K562 (cell line): ENCODE measurements around the gene ADIPOR2. TPM values are rescaled to one million over a fixed set of nuclear protein-coding genes. Genes with fewer than 3 reads are reported as not detected.
"Not testable (repeated sequence)": the region's sequence is repeated elsewhere in the genome, so short reads cannot be mapped to it uniquely, and the experiment has no call there.

Source experiments
- C11orf30 ChIP-seq: fragments of 450-650 bp; IDR thresholded peaks from 2 replicates; pipeline ENCODE4 v1.6.1; 2016; ENCODE audit warnings: low read depth, mild to moderate bottlenecking
- CC2D1A ChIP-seq: fragments of 450-650 bp; IDR thresholded peaks from 2 replicates; pipeline ENCODE4 v1.6.1; 2017; ENCODE audit warnings: mild to moderate bottlenecking
- CXXC5 ChIP-seq: fragments of 250-450 bp; sonication (Bioruptor Pico); IDR thresholded peaks from 2 replicates; pipeline ENCODE4 v1.8.0; 2022; ENCODE audit warnings: inconsistent platforms, mild to moderate bottlenecking, moderate library complexity
- DACH1 ChIP-seq: fragments of 450-650 bp; IDR thresholded peaks from 2 replicates; pipeline ENCODE4 v1.6.1; 2018; ENCODE audit not compliant: partially characterized antibody
- ETV5 ChIP-seq: sonication (generic); formaldehyde crosslinking; IDR thresholded peaks from 2 replicates; pipeline ENCODE4 v1.4.0; 2020; ENCODE audit warnings: low read depth, mild to moderate bottlenecking, missing genetic modification reagents
- GATA2 ChIP-seq: sonication (generic); formaldehyde crosslinking; IDR thresholded peaks from 2 replicates; pipeline ENCODE4 v1.4.0; 2020; ENCODE audit warnings: mild to moderate bottlenecking, missing genetic modification reagents
- JUND ChIP-seq, 2 experiments: IDR thresholded peaks; 2 replicates in 1 of 2; 3 replicates in 1 of 2; pipeline ENCODE4 v1.6.1; 2011; ENCODE audit warnings: borderline replicate concordance in 2 of 2, low read depth in 2 of 2, low read length in 2 of 2, improper control_type of control experiment in 1 of 2, missing biosample characterization in 1 of 2, missing genetic modification characterization in 1 of 2, missing genetic modification reagents in 1 of 2
- NR2C2 ChIP-seq, 2 experiments: fragments of 200-800 bp in 1 of 2; sonication (Bioruptor generic) in 1 of 2; sonication (generic) in 1 of 2; formaldehyde crosslinking in 1 of 2; IDR thresholded peaks; 2 replicates each; pipeline versions ENCODE4 v1.6.1 to v1.8.0; 2016 to 2022; ENCODE audit warnings: mild to moderate bottlenecking in 1 of 2, missing compliant biosample characterization in 1 of 2, missing genetic modification characterization in 1 of 2, missing genetic modification reagents in 1 of 2
- NRF1 ChIP-seq, 2 experiments: fragments of 450-650 bp; IDR thresholded peaks in 1 of 2; conservative IDR thresholded peaks in 1 of 2; 2 replicates each; pipeline ENCODE4 v1.6.1; 2014; ENCODE audit warnings: mild to moderate bottlenecking in 2 of 2
- SMAD4 ChIP-seq: fragments of 250-450 bp; sonication (Bioruptor Pico); conservative IDR thresholded peaks from 2 replicates; pipeline ENCODE4 v1.8.0; 2021; ENCODE audit warnings: inconsistent platforms, mild to moderate bottlenecking, moderate library complexity
- TCF3 ChIP-seq: sonication (generic); formaldehyde crosslinking; IDR thresholded peaks from 2 replicates; pipeline ENCODE4 v1.4.0; 2020; ENCODE audit warnings: mild to moderate bottlenecking, missing genetic modification reagents
- TRIM24 ChIP-seq, 2 experiments: fragments of 450-650 bp; IDR thresholded peaks; 2 replicates each; pipeline ENCODE4 v1.6.1; 2016
- polyA plus RNA-seq, 8 experiments: library from polyadenylated mRNA; depleted of rRNA in 4 of 8; stranded (reverse) in 5 of 8; unstranded in 3 of 8; fragments of >200 nt; fragmentation: Nextera tagmentation in 2 of 8; fragmentation: Illumina TruSeq in 1 of 8; extraction: Ambion mirVana in 2 of 8; extraction: Trizol in 1 of 8; gene quantifications; 2 replicates each; pipeline versions ENCODE4 v1.2.1 to v1.2.3, GENCODE V29; 2011 to 2014; ENCODE audit warnings: inconsistent platforms in 1 of 8, missing spikeins in 1 of 8
- total RNA-seq, 7 experiments: library from RNA; depleted of rRNA in 6 of 7; stranded (reverse); fragments of >200 nt in 6 of 7; fragmentation: Illumina TruSeq in 2 of 7; extraction: Trizol in 2 of 7; gene quantifications; 2 replicates each; pipeline versions ENCODE4 v1.2.1 to v1.2.3, GENCODE V29; 2011 to 2021; ENCODE audit warnings: low replicate concordance in 1 of 7

The ADIPOR2 gene
- total and polyA plus RNA-seq, 9 of the 15 experiments (the other 6 are each of a cell fraction or from before 2014, with no cell fraction given) = 10.9 to 63.5 (median 46.0) TPM

GRCh38 chr12:1713783-1714348 lies 23.0 kb downstream of the ADIPOR2 start (continued):
- 0 out of 2 replicates have a peak, but pooled peaks have one; percentile 9 for TF ChIP-seq JUND (IDR thresholded peaks at IDR 0.05; ENCODE audit: borderline replicate concordance, low read depth, low read length)
- not testable (repeated sequence) for TF ChIP-seq JUND (tag; IDR thresholded peaks at IDR 0.05; ENCODE audit: borderline replicate concordance, low read depth, low read length); NR2C2 (CRISPR knock-in tag; IDR thresholded peaks at IDR 0.05)
- TF ChIP-seq ETV5 (CRISPR knock-in tag) = peak; percentile 53; the same call in 1 of the 2 replicates
- TF ChIP-seq SMAD4 (CRISPR knock-in tag) = peak; percentile 76
- TF ChIP-seq CXXC5 (CRISPR knock-in tag) = peak; percentile 38
- TF ChIP-seq NR2C2 (tag; IDR thresholded peaks at IDR 0.05) = peak; percentile 29; the same call in 1 of the 2 replicates
- peak; percentile 14 for TF ChIP-seq DACH1
- TF ChIP-seq NRF1 (conservative IDR thresholded peaks at IDR 0.05 in 1 of 2, IDR thresholded peaks at IDR 0.05 in 1 of 2) = 0 out of 4 replicates have a peak, but pooled peaks of 1 of the 2 experiments have one; percentile 13
- TF ChIP-seq TRIM24 (IDR thresholded peaks at IDR 0.05) = 0 out of 4 replicates have a peak, but pooled peaks of 1 of the 2 experiments have one; percentile 28
- 0 out of 2 replicates have a peak, but pooled peaks have one; percentile 17 for TF ChIP-seq CC2D1A
- TF ChIP-seq C11orf30 = peak; percentile 12; the same call in 1 of the 2 replicates
- peak; percentile 19; the same call in 1 of the 2 replicates for TF ChIP-seq GATA2 (CRISPR knock-in tag)
- 0 out of 2 replicates have a peak, but pooled peaks have one; percentile 37 for TF ChIP-seq TCF3 (CRISPR knock-in tag)
- TF ChIP-seq, all 486 proteins: peak for 28; not testable (repeated sequence) for 458
